ENCODE measurements around the gene GLRX5. TPM values are rescaled to one million over a fixed set of nuclear protein-coding genes. Genes with fewer than 3 reads are reported as not detected.

Gene GLRX5
- total and polyA plus RNA-seq, 9 donors = 38.0 to 105 (median 42.9) TPM

DNA sequence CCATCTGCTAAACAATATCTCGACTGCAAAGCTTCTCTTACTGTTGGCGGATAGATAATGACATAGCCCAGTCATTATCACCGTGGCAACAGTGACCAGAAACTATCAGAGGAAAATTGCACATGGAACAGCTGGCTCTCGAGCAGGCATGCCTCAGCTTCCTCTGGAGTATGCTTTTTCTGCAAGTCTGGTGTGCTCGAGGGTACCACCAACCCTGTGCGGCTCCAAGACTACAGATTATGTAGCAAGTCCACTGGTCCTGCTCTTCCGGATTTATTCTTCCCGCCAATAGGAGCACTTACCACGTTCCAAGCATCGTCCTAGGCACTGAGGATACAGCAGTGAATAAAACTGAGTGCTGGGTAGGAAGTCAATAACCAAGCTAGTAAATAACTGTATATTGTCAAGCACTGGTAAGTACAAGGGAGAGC is 1.4 kb upstream of the GLRX5 start:
- TF ChIP-seq EP300 (IDR thresholded peaks at IDR 0.05) (no peak), CTCF (IDR thresholded peaks at IDR 0.05) (no peak), POLR2A (IDR thresholded peaks at IDR 0.05) (no peak)
- intact Hi-C loops (cut with DNase I) = loop anchor here in 2 of 4 donors (5.0 kb wide), 3 partner anchors 51 to 1011 kb away; partner anchors contain the start of gene DICER1 (in 1 of the 2)
- H3K27me3 ChIP-seq = no peaks in the 10 kb centered on the region
- H3K27ac ChIP-seq = no peak overlapping the region
- H3K9me3 ChIP-seq = no peaks in the 10 kb centered on the region
- peak in 1 of 5 donors; percentile 5 for DNase-seq
- no peaks in the 10 kb centered on the region for H3K36me3 ChIP-seq
- WGBS, 3 donors = 2 to 3% (median 3%) methylated on average over 10 of the region's 10 CpGs
- H3K4me3 ChIP-seq = peak overlapping the region; percentile 85
- H3K4me1 ChIP-seq (ENCODE audit: insufficient read depth) = peaks cover 15% of the 10 kb centered on the region

DNA sequence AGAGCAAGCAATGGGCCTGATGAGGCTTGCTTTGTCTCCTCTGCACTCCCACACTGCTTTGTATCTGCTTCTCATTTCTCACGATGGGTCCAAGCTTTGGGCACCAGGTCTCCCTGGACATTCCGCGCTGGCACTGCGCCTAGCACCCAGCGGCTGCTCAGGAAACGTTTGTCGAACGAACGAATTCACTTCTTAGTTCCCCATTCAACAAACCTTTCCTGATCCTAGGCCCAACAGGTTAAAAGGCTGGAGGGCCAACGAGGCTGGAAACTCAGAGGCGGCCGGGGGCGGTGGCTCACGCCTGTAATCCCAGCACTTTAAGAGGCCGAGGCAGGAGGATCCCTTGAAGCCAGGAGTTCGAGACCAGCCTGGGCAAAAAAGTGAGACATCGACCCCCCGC is 1.0 kb upstream of the GLRX5 start:
- H3K9me3 ChIP-seq = no peaks in the 10 kb centered on the region
- peaks cover 20% of the 10 kb centered on the region for H3K4me1 ChIP-seq (ENCODE audit: insufficient read depth)
- TF ChIP-seq POLR2A (IDR thresholded peaks at IDR 0.05) (no peak), CTCF (IDR thresholded peaks at IDR 0.05) (no peak), EP300 (IDR thresholded peaks at IDR 0.05) (no peak)
- WGBS, 3 donors = 0 to 1% (median 1%) methylated on average over 18 of the region's 18 CpGs
- H3K27ac ChIP-seq = peak overlapping the region in 1 of 2 donors; percentile 64
- intact Hi-C loops (cut with DNase I) = loop anchor here in 2 of 4 donors (5.0 kb wide), 3 partner anchors 52 to 1012 kb away; partner anchors contain the start of gene DICER1 (in 1 of the 2)
- H3K4me3 ChIP-seq = peak overlapping the region; percentile 85
- H3K36me3 ChIP-seq = no peaks in the 10 kb centered on the region
- no peaks in the 10 kb centered on the region for H3K27me3 ChIP-seq
- DNase-seq = peak in 3 of 5 donors; percentile 17 to 53 (median 52)

DNA sequence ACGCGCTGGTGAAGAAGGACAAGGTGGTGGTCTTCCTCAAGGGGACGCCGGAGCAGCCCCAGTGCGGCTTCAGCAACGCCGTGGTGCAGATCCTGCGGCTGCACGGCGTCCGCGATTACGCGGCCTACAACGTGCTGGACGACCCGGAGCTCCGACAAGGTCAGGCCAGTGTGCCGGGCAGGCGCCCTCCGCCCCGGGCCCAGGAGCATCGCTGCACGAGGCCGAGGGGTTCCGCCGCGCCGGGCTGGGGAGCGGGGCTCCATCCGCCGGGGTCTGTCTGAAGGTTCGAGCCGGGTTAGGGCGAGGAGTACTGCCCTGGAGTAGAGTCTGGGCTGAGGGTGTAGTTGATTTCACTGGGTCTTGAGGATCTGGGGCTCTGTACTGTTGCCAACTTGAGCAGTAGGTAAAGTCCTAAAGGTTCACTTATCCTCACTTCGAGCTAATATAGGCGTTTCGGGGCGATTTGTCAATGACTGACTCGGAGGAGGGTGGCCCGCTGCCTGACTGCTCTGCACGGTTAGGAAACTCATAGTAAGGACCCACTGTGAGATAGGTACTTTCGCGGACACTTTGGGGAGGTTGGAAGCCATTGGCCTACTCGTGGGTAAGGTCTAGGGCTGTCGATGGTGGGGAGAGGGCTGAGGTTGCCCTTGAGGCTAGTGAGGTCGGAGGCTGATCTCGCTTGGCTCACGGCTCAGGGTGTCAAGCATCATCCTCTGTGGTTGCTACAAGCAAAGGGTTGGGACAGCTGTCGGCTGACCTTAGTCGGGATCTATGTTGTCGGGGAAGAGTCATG is 574 bp downstream of the GLRX5 start:
- H3K9me3 ChIP-seq = no peaks in the 10 kb centered on the region
- peaks cover 23% of the 10 kb centered on the region for H3K4me1 ChIP-seq (ENCODE audit: insufficient read depth)
- intact Hi-C loops (cut with DNase I) = no loop called here
- peak overlapping the region in 1 of 2 donors; percentile 36 for H3K27ac ChIP-seq
- H3K27me3 ChIP-seq = no peaks in the 10 kb centered on the region
- TF ChIP-seq POLR2A (IDR thresholded peaks at IDR 0.05) = no peak
- no peak for TF ChIP-seq CTCF (IDR thresholded peaks at IDR 0.05)
- peak overlapping the region; percentile 79 for H3K4me3 ChIP-seq
- DNase-seq = peak in 1 of 5 donors; percentile 42
- WGBS, 3 donors = 1% methylated on average over 48 to 52 of the region's 52 CpGs
- no peaks in the 10 kb centered on the region for H3K36me3 ChIP-seq

DNA sequence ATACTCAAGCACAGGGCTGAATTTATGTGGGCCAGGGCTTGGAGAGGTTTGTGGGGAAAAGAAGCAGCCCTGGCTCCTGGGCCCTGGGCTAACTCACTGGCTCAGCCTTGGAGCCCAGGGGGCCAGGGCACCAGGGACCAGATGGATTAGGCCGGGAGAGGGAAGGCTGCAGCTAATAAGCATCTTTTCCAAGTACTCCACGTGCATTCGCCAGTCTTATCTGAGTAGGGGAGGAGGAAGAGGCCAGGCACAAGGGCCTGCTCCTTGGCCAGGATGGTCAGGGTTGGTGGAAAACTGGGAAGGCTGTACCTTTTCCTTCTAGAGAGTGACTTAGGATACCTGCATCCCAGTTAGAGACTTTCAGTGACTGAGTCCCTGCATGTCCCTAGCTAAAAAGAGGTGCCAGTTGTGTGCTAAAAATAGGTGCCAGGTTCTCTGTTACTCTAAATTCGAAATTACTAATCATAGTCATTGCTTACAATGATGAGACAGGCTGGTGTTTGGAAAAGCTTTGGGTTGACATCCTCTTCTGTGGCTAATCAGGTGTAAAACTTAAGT is 1.3 kb downstream of the GLRX5 start:
- peak overlapping the region; percentile 79 for H3K4me3 ChIP-seq
- no peaks in the 10 kb centered on the region for H3K9me3 ChIP-seq
- no peaks in the 10 kb centered on the region for H3K27me3 ChIP-seq
- peaks cover 18% of the 10 kb centered on the region for H3K4me1 ChIP-seq (ENCODE audit: insufficient read depth)
- DNase-seq = no peak
- H3K36me3 ChIP-seq = no peaks in the 10 kb centered on the region
- WGBS, 3 donors = 10 to 22% (median 17%) methylated on average over 4 of the region's 4 CpGs
- no peak overlapping the region for H3K27ac ChIP-seq
- intact Hi-C loops (cut with DNase I) = no loop called here
- TF ChIP-seq EP300 (IDR thresholded peaks at IDR 0.05) (no peak), POLR2A (IDR thresholded peaks at IDR 0.05) (no peak), CTCF (IDR thresholded peaks at IDR 0.05) (no peak)
